ENCODE results near the gene TIGD6. TPM values are rescaled to one million over a fixed set of nuclear protein-coding genes. Genes with fewer than 3 reads are reported as not detected.

The TIGD6 gene
- total and polyA plus RNA-seq, 2 experiments from 2014 or later, result 1.4 to 2.1 TPM

DNA sequence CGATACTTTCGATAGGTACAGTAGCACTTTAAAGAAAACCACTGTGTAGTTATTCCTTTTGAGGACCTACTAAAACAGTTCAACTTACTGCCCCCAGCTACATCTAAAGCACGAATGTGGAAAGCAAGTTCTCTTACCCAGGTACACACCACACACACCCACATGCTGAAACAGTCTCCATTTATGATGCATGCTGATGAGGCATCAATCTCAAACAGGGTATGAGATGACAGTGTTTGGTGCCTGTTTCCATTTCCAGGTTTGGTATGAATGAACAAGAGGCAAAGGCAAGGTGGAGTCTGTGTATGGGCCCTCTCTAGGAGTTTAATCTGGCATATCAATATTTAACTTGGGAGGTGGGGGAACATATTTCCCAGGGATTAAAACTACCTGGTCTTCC lies 14.0 kb upstream of the TIGD6 start:
- H2AFZ ChIP-seq, result no peak overlapping the region
- H3K36me3 ChIP-seq (ENCODE audit: insufficient read depth), result peaks cover 58% of the 10 kb centered on the region
- Mint-ChIP-seq H3K9me3 (peaks cover 10% of the 10 kb centered on the region; the same call in 1 of the 3 replicates), H3K27me3 (ENCODE audit: insufficient read depth, low read depth, poor library complexity) (no peaks in the 10 kb centered on the region), H3K36me3 (ENCODE audit: low read depth) (peaks cover 89% of the 10 kb centered on the region), H3K4me3 (no peak overlapping the region), H3K4me1 (no peaks in the 10 kb centered on the region), H3K27ac (no peak overlapping the region)
- peaks cover 7% of the 10 kb centered on the region; the same call in 1 of the 2 replicates for H3K79me2 ChIP-seq (replicated peaks; ENCODE audit: insufficient read depth)
- H3F3A ChIP-seq (replicated peaks; ENCODE audit: low read depth), result no peaks in the 10 kb centered on the region
- DNase-seq (ENCODE audit: low spot score) (no peak), ATAC-seq (no peak)
- no peaks in the 10 kb centered on the region for H3K4me1 ChIP-seq (ENCODE audit: insufficient read depth)
- H3K27ac ChIP-seq (ENCODE audit: low read depth), result no peak overlapping the region
- H3K4me3 ChIP-seq, result no peak overlapping the region
- H3K9me2 ChIP-seq (ENCODE audit: insufficient read depth), result no peaks in the 10 kb centered on the region
- no peak overlapping the region for H3K4me2 ChIP-seq
- no peaks in the 10 kb centered on the region for H3K27me3 ChIP-seq (ENCODE audit: insufficient read depth)
- H4K20me1 ChIP-seq (replicated peaks; ENCODE audit: insufficient read depth), result peaks cover 10% of the 10 kb centered on the region; the same call in 1 of the 2 replicates
- TF ChIP-seq JUNB (IDR thresholded peaks at IDR 0.05; ENCODE audit: unreplicated experiment) (no peak), ZNF462 (CRISPR knock-in tag; IDR thresholded peaks at IDR 0.05) (no peak), POLR2AphosphoS5 (IDR thresholded peaks at IDR 0.05; ENCODE audit: low read depth) (no peak), CREB1 (CRISPR knock-in tag; IDR thresholded peaks at IDR 0.05; ENCODE audit: low read depth) (no peak), EZH2phosphoT487 (IDR thresholded peaks at IDR 0.05; ENCODE audit: unreplicated experiment) (no peak), REST (IDR thresholded peaks at IDR 0.05; ENCODE audit: unreplicated experiment) (no peak), ZNF114 (CRISPR knock-in tag; IDR thresholded peaks at IDR 0.05) (no peak), EZH2 (IDR thresholded peaks at IDR 0.05; ENCODE audit: low read depth, unreplicated experiment) (no peak), STAT1 (IDR thresholded peaks at IDR 0.05; ENCODE audit: unreplicated experiment) (no peak), CTCF (conservative IDR thresholded peaks at IDR 0.05; ENCODE audit: low read depth in 2 of 2) (no peak), ZNF331 (CRISPR knock-in tag; IDR thresholded peaks at IDR 0.05; ENCODE audit: low read depth) (no peak), NANOG (IDR thresholded peaks at IDR 0.05; ENCODE audit: borderline replicate concordance) (no peak), ETS1 (IDR thresholded peaks at IDR 0.05) (no peak)

Data from GM23338 (cell line).